ENCODE data around the gene DNM2. TPM values are rescaled to one million over a fixed set of nuclear protein-coding genes. Genes with fewer than 3 reads are reported as not detected.

DNM2 gene
- total RNA-seq, 1 donor from 2014 or later: 185 TPM

- H3K9me3 Mint-ChIP-seq: no peaks in the 10 kb centered on the region
- H3K36me3 Mint-ChIP-seq (ENCODE audit: low read depth): peaks cover 78% of the 10 kb centered on the region
- H3K27ac Mint-ChIP-seq: no peak overlapping the region
- H3K27me3 Mint-ChIP-seq (ENCODE audit: low read depth): no peaks in the 10 kb centered on the region
- H3K4me1 Mint-ChIP-seq (ENCODE audit: low read depth): no peaks in the 10 kb centered on the region
- no peak for DNase-seq (ENCODE audit: low spot score)
- no peak overlapping the region for H3K4me3 Mint-ChIP-seq (ENCODE audit: low read depth)
- intact Hi-C loops (cut with micrococcal nuclease): no loop called here
Observed at GRCh38 chr19:10683064-10683426, 34.8 kb upstream of the DNM2 start.

GRCh38 chr19:10683582-10683981, 34.3 kb upstream of the DNM2 start:
- H3K36me3 Mint-ChIP-seq (ENCODE audit: low read depth): peaks cover 78% of the 10 kb centered on the region

GRCh38 chr19:10685210-10685609, 32.7 kb upstream of the DNM2 start:
- DNase-seq (ENCODE audit: low spot score): no peak
- Mint-ChIP-seq H3K9me3 (no peaks in the 10 kb centered on the region), H3K36me3 (ENCODE audit: low read depth) (peaks cover 82% of the 10 kb centered on the region), H3K27me3 (ENCODE audit: low read depth) (no peaks in the 10 kb centered on the region), H3K4me1 (ENCODE audit: low read depth) (no peaks in the 10 kb centered on the region), H3K27ac (no peak overlapping the region), H3K4me3 (ENCODE audit: low read depth) (no peak overlapping the region)
- intact Hi-C loops (cut with micrococcal nuclease): no loop called here

More at GRCh38 chr19:10683582-10683981, 34.3 kb upstream of the DNM2 start:
- DNase-seq (ENCODE audit: low spot score): no peak
- no peaks in the 10 kb centered on the region for H3K4me1 Mint-ChIP-seq (ENCODE audit: low read depth)
- no peak overlapping the region for H3K4me3 Mint-ChIP-seq (ENCODE audit: low read depth)
- H3K27ac Mint-ChIP-seq: no peak overlapping the region
- H3K27me3 Mint-ChIP-seq (ENCODE audit: low read depth): no peaks in the 10 kb centered on the region
- intact Hi-C loops (cut with micrococcal nuclease): no loop called here
- H3K9me3 Mint-ChIP-seq: no peaks in the 10 kb centered on the region

- intact Hi-C loops (cut with micrococcal nuclease): no loop called here
- no peak for DNase-seq (ENCODE audit: low spot score)
- Mint-ChIP-seq H3K36me3 (ENCODE audit: low read depth) (peaks cover 83% of the 10 kb centered on the region), H3K4me3 (ENCODE audit: low read depth) (no peak overlapping the region), H3K9me3 (no peaks in the 10 kb centered on the region), H3K27ac (no peak overlapping the region), H3K4me1 (ENCODE audit: low read depth) (no peaks in the 10 kb centered on the region), H3K27me3 (ENCODE audit: low read depth) (no peaks in the 10 kb centered on the region)
Observed at GRCh38 chr19:10686193-10686592, 31.7 kb upstream of the DNM2 start.

GRCh38 chr19:10686661-10687517, 31.0 kb upstream of the DNM2 start:
- no peak for DNase-seq (ENCODE audit: low spot score)
- Mint-ChIP-seq H3K4me3 (ENCODE audit: low read depth) (no peak overlapping the region), H3K36me3 (ENCODE audit: low read depth) (peaks cover 82% of the 10 kb centered on the region), H3K27ac (no peak overlapping the region), H3K27me3 (ENCODE audit: low read depth) (no peaks in the 10 kb centered on the region), H3K9me3 (no peaks in the 10 kb centered on the region), H3K4me1 (ENCODE audit: low read depth) (no peaks in the 10 kb centered on the region)
- intact Hi-C loops (cut with micrococcal nuclease): no loop called here

- intact Hi-C loops (cut with micrococcal nuclease): no loop called here
- Mint-ChIP-seq H3K9me3 (no peaks in the 10 kb centered on the region), H3K4me3 (ENCODE audit: low read depth) (no peak overlapping the region), H3K4me1 (ENCODE audit: low read depth) (no peaks in the 10 kb centered on the region), H3K36me3 (ENCODE audit: low read depth) (peaks cover 83% of the 10 kb centered on the region), H3K27ac (no peak overlapping the region), H3K27me3 (ENCODE audit: low read depth) (no peaks in the 10 kb centered on the region)
- DNase-seq (ENCODE audit: low spot score): no peak
Observed at GRCh38 chr19:10687518-10688288, 30.2 kb upstream of the DNM2 start.

- H3K27me3 Mint-ChIP-seq (ENCODE audit: low read depth): no peaks in the 10 kb centered on the region
Observed at GRCh38 chr19:10688545-10689280, 29.2 kb upstream of the DNM2 start.

GRCh38 chr19:10690341-10690781, 27.5 kb upstream of the DNM2 start:
- peaks cover 64% of the 10 kb centered on the region for H3K36me3 Mint-ChIP-seq (ENCODE audit: low read depth)
- H3K27me3 Mint-ChIP-seq (ENCODE audit: low read depth): no peaks in the 10 kb centered on the region
- no peak overlapping the region for H3K4me3 Mint-ChIP-seq (ENCODE audit: low read depth)
- no peaks in the 10 kb centered on the region for H3K9me3 Mint-ChIP-seq
- peaks cover 3% of the 10 kb centered on the region for H3K4me1 Mint-ChIP-seq (ENCODE audit: low read depth)
- DNase-seq (ENCODE audit: low spot score): no peak
- H3K27ac Mint-ChIP-seq: no peak overlapping the region
- intact Hi-C loops (cut with micrococcal nuclease): no loop called here

More at GRCh38 chr19:10688545-10689280, 29.2 kb upstream of the DNM2 start:
- H3K27ac Mint-ChIP-seq: no peak overlapping the region
- H3K4me1 Mint-ChIP-seq (ENCODE audit: low read depth): no peaks in the 10 kb centered on the region
- H3K4me3 Mint-ChIP-seq (ENCODE audit: low read depth): no peak overlapping the region
- H3K9me3 Mint-ChIP-seq: no peaks in the 10 kb centered on the region
- DNase-seq (ENCODE audit: low spot score): no peak
- intact Hi-C loops (cut with micrococcal nuclease): no loop called here
- H3K36me3 Mint-ChIP-seq (ENCODE audit: low read depth): peaks cover 77% of the 10 kb centered on the region

GRCh38 chr19:10691178-10691881, 26.5 kb upstream of the DNM2 start:
- Mint-ChIP-seq H3K4me1 (ENCODE audit: low read depth) (peaks cover 6% of the 10 kb centered on the region), H3K9me3 (no peaks in the 10 kb centered on the region), H3K27me3 (ENCODE audit: low read depth) (no peaks in the 10 kb centered on the region), H3K27ac (no peak overlapping the region), H3K4me3 (ENCODE audit: low read depth) (no peak overlapping the region), H3K36me3 (ENCODE audit: low read depth) (peaks cover 61% of the 10 kb centered on the region)
- DNase-seq (ENCODE audit: low spot score): no peak
- intact Hi-C loops (cut with micrococcal nuclease): no loop called here

GRCh38 chr19:10691883-10692282, 26.0 kb upstream of the DNM2 start:
- H3K36me3 Mint-ChIP-seq (ENCODE audit: low read depth): peaks cover 56% of the 10 kb centered on the region
- H3K4me1 Mint-ChIP-seq (ENCODE audit: low read depth): peaks cover 8% of the 10 kb centered on the region
- H3K4me3 Mint-ChIP-seq (ENCODE audit: low read depth): no peak overlapping the region
- intact Hi-C loops (cut with micrococcal nuclease): no loop called here
- no peaks in the 10 kb centered on the region for H3K9me3 Mint-ChIP-seq
- H3K27ac Mint-ChIP-seq: no peak overlapping the region
- DNase-seq (ENCODE audit: low spot score): no peak
- no peaks in the 10 kb centered on the region for H3K27me3 Mint-ChIP-seq (ENCODE audit: low read depth)

- no peak overlapping the region for H3K4me3 Mint-ChIP-seq (ENCODE audit: low read depth)
- intact Hi-C loops (cut with micrococcal nuclease): no loop called here
- H3K9me3 Mint-ChIP-seq: no peaks in the 10 kb centered on the region
- H3K27ac Mint-ChIP-seq: peak overlapping the region; percentile 28
- peaks cover 8% of the 10 kb centered on the region for H3K4me1 Mint-ChIP-seq (ENCODE audit: low read depth)
- peaks cover 49% of the 10 kb centered on the region for H3K36me3 Mint-ChIP-seq (ENCODE audit: low read depth)
- no peak for DNase-seq (ENCODE audit: low spot score)
- no peaks in the 10 kb centered on the region for H3K27me3 Mint-ChIP-seq (ENCODE audit: low read depth)
Observed at GRCh38 chr19:10692673-10693264, 25.1 kb upstream of the DNM2 start.

All from activated T-helper 2 cell treated with anti-CD3 and anti-CD28 coated beads, Interferon-gamma antibody, Interleukin-2, Interleukin-4, amounts not matched to agents 10 μg/mL and 5 μg/mL and 100 μg/mL, durations not matched to agents 14 hours and 24 hours and 36 hours (primary cell).